Fibroblast of mammary gland (primary cell): ENCODE results near the gene COX7B2.

ENCODE experiments used
- DNase-seq: peaks from one replicate; pipeline ENCODE4 v3.0.0-alpha.2; 2010; ENCODE audit warnings: low read depth
- H3K4me3 ChIP-seq: 2 replicates; pipeline ENCODE4 v1.5.1; 2011; ENCODE audit warnings: low read depth, mild to moderate bottlenecking, low read length, moderate library complexity; ENCODE audit not compliant: control insufficient read depth
- CTCF ChIP-seq: conservative IDR thresholded peaks from 2 replicates; pipeline ENCODE4 v1.5.1; 2011; ENCODE audit warnings: low read depth, low read length, inconsistent platforms; ENCODE audit not compliant: control insufficient read depth, insufficient read depth

The COX7B2 gene

GRCh38 chr4:46909078-46909477 lies at the start of gene COX7B2:
TSS of gene COX7B2 (minus strand) at chr4:46909245. CDS start at chr4:46735192, 174,053 bp downstream.
- TF ChIP-seq CTCF, result no peak
- no peak within 1 kb of the TSS for H3K4me3 ChIP-seq
- DNase-seq, result no peak

DNA sequence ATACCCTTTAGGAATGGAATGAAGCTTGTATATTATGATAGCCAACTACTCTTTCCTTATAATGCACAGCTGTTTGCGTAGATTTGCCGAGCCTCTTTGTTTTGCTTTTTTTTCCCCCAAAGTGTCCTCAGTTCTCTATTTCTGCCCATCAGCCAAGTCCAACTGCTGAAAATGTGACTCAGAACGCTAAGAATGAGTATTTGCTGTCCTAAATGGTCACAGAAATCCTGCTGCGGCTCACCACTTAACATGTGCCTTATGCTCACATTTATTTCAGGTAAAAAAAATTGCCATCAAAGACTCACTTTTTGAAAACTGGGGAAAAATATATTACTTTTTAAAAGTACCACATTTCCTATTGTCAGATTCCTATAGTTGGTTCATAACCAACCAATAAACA lies 47.4 kb upstream of the COX7B2 start:
- H3K4me3 ChIP-seq, result no peak overlapping the region
- DNase-seq, result no peak
- no peak for TF ChIP-seq CTCF

GRCh38 chr4:46955601-46956000 lies 46.6 kb upstream of the COX7B2 start:
- TF ChIP-seq CTCF, result no peak
- H3K4me3 ChIP-seq, result no peak overlapping the region
- DNase-seq, result no peak

DNA sequence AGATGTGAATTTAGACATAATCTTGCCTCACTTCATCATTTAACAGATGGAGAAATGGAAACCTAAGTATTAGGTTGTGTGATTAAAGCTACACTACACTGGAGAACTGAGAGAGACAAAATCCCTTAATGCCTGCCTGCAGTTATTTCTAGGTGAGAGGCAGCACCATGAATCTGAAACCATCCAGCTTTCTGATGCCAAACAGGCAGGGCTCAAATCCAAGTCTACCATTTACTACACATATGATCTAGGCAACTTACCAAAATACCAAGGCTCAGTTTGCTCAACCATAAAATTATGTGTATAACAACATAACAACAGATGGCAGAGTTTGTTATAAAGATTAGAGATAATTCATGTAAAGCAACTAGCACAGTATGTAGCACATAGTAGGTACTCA lies 45.6 kb upstream of the COX7B2 start:
- no peak for TF ChIP-seq CTCF
- no peak overlapping the region for H3K4me3 ChIP-seq
- DNase-seq, result no peak

- TF ChIP-seq CTCF, result no peak
- DNase-seq, result no peak
- no peak overlapping the region for H3K4me3 ChIP-seq
Observed at GRCh38 chr4:46953564-46953963, 44.5 kb upstream of the COX7B2 start.

DNA sequence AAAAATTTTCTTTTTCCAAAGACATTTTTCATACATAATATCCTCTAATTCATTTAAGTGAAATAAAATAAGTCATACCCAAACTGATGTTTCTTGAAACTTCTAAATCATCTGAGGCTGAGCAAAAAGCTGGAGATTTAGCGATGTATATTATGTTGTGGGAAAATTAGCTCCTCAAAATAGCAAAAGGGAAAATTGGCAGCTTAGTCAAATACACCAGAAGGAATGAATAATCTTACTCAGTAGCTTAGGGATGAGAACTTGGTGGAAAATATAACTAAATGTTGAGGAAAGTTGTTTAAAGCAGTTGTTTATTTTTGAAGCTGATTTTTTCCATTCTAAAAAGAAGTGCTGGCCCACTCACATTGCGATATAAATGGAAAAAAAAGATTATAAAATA lies 43.4 kb upstream of the COX7B2 start:
- no peak overlapping the region for H3K4me3 ChIP-seq
- TF ChIP-seq CTCF, result no peak
- DNase-seq, result no peak

DNA sequence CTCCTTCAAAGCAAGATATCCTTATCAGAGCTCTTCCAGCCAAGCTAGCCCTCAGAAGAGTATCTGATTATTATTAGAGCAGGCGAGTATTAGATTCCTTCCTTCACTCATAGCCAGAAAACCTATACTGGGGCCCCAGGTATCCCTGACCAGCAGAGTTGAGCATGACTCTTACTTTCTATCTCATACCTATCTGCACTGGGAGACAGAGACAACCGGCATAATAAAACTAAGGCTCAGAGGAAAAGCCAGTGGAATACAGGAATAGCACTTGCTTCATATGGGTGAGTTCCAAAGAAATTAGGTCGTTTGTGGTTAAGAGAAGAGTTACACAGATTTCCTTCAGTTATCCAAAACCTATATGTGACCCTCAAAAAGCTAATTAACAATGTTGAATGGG lies 41.8 kb upstream of the COX7B2 start:
- no peak for TF ChIP-seq CTCF
- H3K4me3 ChIP-seq, result no peak overlapping the region
- no peak for DNase-seq
